Measurements from ENCODE around the gene HM13.
A peak's percentile ranks its signal among the peaks of the same experiment; 100 is the strongest.
"Not testable (repeated sequence)": the region's sequence is repeated elsewhere in the genome, so short reads cannot be mapped to it uniquely, and the experiment has no call there.

The HM13 gene, protein sequence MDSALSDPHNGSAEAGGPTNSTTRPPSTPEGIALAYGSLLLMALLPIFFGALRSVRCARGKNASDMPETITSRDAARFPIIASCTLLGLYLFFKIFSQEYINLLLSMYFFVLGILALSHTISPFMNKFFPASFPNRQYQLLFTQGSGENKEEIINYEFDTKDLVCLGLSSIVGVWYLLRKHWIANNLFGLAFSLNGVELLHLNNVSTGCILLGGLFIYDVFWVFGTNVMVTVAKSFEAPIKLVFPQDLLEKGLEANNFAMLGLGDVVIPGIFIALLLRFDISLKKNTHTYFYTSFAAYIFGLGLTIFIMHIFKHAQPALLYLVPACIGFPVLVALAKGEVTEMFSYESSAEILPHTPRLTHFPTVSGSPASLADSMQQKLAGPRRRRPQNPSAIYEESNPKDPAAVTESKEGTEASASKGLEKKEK

DNA sequence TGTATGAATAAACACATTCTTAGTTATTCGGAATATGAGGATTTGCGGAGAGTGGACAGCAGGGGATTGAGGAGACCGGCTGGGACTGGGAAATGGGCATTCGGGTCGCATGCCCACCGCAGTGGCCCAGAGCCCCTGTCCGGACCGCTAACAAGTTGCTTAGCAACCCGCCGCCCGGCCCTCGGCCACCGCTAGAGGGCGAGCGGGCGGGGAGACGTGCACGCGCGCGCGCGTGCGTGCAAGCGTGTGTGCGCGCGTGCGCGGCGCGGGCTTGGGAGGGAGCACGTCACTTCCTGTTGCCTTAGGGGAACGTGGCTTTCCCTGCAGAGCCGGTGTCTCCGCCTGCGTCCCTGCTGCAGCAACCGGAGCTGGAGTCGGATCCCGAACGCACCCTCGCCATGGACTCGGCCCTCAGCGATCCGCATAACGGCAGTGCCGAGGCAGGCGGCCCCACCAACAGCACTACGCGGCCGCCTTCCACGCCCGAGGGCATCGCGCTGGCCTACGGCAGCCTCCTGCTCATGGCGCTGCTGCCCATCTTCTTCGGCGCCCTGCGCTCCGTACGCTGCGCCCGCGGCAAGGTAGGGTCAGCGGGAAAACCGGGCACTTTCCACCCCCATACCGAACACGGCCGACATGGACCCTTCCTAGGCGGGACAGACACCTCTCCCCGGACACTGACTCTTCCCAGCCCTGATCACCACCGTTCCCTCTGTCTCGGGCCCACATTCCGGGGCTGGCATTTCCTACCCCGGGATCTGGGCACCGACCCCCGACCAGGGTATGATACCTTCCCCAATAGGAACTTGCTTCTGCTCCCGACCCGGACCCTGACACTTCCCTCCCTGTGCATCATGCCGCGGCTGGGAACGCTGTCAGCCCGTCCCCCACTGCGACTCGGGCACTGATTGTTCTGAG lies at the start of gene HM13:
Gene HM13, plus strand, starts transcription at position 289 of the 918 bp plus-strand sequence. Its CDS starts 110 bp downstream, at position 399.
- Histone ChIP-seq H3K79me2 (ENCODE audit: insufficient read depth, low read length) (peaks cover 41% of the 10 kb centered on the region), H3K9me3 (ENCODE audit: insufficient read depth, low read depth, low read length) (no peaks in the 10 kb centered on the region), H4K20me1 (ENCODE audit: insufficient read depth, low read length, poor library complexity, severe bottlenecking) (peaks cover 27% of the 10 kb centered on the region), H3K4me3 (ENCODE audit: low read length, poor library complexity, severe bottlenecking) (peak within 1 kb of the TSS; percentile 91), H3K9me2 (replicated peaks; ENCODE audit: low read depth, low read length) (no peaks in the 10 kb centered on the region), H3K36me3 (ENCODE audit: insufficient read depth, low read length) (no peaks in the 10 kb centered on the region), H3K27me3 (ENCODE audit: insufficient read depth, low read length, poor library complexity, severe bottlenecking) (no peaks in the 10 kb centered on the region), H3K4me2 (ENCODE audit: low read depth, low read length, poor library complexity, severe bottlenecking) (peak within 1 kb of the TSS; percentile 89), H3F3A (ENCODE audit: low read depth) (no peaks in the 10 kb centered on the region), H2AFZ (ENCODE audit: low read length) (peak within 1 kb of the TSS; percentile 86), H3K4me1 (ENCODE audit: insufficient read depth, low read length, poor library complexity, severe bottlenecking) (peaks cover 28% of the 10 kb centered on the region), H3K9ac (ENCODE audit: low read depth, low read length, poor library complexity, severe bottlenecking) (peak within 1 kb of the TSS; percentile 77)
- TF ChIP-seq CTCF (conservative IDR thresholded peaks at IDR 0.05; ENCODE audit: low read length), result peak; percentile 79
- TF ChIP-seq EZH2phosphoT487 (IDR thresholded peaks at IDR 0.05; ENCODE audit: borderline replicate concordance), result no peak

DNA sequence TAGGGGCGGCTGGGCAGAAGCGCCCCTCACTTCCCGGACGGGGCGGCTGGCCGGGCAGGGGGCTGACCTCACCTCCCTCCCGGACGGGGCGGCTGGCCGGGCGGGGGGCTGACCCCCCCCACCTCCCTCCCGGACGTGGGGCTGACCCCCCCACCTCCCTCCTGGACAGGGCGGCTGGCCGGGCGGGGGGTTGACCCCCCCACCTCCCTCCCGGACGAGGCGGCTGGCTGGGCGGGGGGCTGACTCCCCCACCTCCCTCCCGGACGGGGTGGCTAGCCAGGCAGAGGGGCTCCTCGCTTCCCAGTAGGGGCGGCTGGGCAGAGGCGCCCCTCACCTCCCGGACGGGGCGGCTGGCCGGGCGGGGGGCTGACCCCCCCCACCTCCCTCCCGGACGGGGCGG lies 43.3 kb upstream of the HM13 start:
- H3K4me1 ChIP-seq (ENCODE audit: insufficient read depth, low read length, poor library complexity, severe bottlenecking); H2AFZ ChIP-seq (ENCODE audit: low read length); H3K9me2 ChIP-seq (replicated peaks; ENCODE audit: low read depth, low read length); H3K4me3 ChIP-seq (ENCODE audit: low read length, poor library complexity, severe bottlenecking); H3K9ac ChIP-seq (ENCODE audit: low read depth, low read length, poor library complexity, severe bottlenecking); H3K36me3 ChIP-seq (ENCODE audit: insufficient read depth, low read length); H4K20me1 ChIP-seq (ENCODE audit: insufficient read depth, low read length, poor library complexity, severe bottlenecking); H3K27me3 ChIP-seq (ENCODE audit: insufficient read depth, low read length, poor library complexity, severe bottlenecking); H3K79me2 ChIP-seq (ENCODE audit: insufficient read depth, low read length); H3K9me3 ChIP-seq (ENCODE audit: insufficient read depth, low read depth, low read length); H3K4me2 ChIP-seq (ENCODE audit: low read depth, low read length, poor library complexity, severe bottlenecking); H3F3A ChIP-seq (ENCODE audit: low read depth): not testable (repeated sequence)

- H3K9me3 ChIP-seq (ENCODE audit: insufficient read depth, low read depth, low read length), result no peaks in the 10 kb centered on the region
- H3K4me2 ChIP-seq (ENCODE audit: low read depth, low read length, poor library complexity, severe bottlenecking), result no peak overlapping the region
- H3K36me3 ChIP-seq (ENCODE audit: insufficient read depth, low read length), result no peaks in the 10 kb centered on the region
- no peak overlapping the region for H3K4me3 ChIP-seq (ENCODE audit: low read length, poor library complexity, severe bottlenecking)
- H3K27me3 ChIP-seq (ENCODE audit: insufficient read depth, low read length, poor library complexity, severe bottlenecking), result no peaks in the 10 kb centered on the region
- no peaks in the 10 kb centered on the region for H3K79me2 ChIP-seq (ENCODE audit: insufficient read depth, low read length)
- no peak overlapping the region for H3K9ac ChIP-seq (ENCODE audit: low read depth, low read length, poor library complexity, severe bottlenecking)
- H3F3A ChIP-seq (ENCODE audit: low read depth), result no peaks in the 10 kb centered on the region
- no peak overlapping the region for H2AFZ ChIP-seq (ENCODE audit: low read length)
- no peaks in the 10 kb centered on the region for H3K9me2 ChIP-seq (replicated peaks; ENCODE audit: low read depth, low read length)
- no peak for TF ChIP-seq EZH2phosphoT487 (IDR thresholded peaks at IDR 0.05; ENCODE audit: borderline replicate concordance)
- no peak for TF ChIP-seq CTCF (conservative IDR thresholded peaks at IDR 0.05; ENCODE audit: low read length)
- H3K4me1 ChIP-seq (ENCODE audit: insufficient read depth, low read length, poor library complexity, severe bottlenecking), result no peaks in the 10 kb centered on the region
- H4K20me1 ChIP-seq (ENCODE audit: insufficient read depth, low read length, poor library complexity, severe bottlenecking), result no peaks in the 10 kb centered on the region
Measured at GRCh38 chr20:31472395-31473330, 41.6 kb upstream of the HM13 start.

Measured in Loucy (cell line).